Measurements from ENCODE around the gene KCNIP2. TPM values are rescaled to one million over a fixed set of nuclear protein-coding genes. Genes with fewer than 3 reads are reported as not detected.

Gene KCNIP2
- total RNA-seq, 4 donors from 2014 or later: 1.1 to 5.2 (median 2.2) TPM

- no peaks in the 10 kb centered on the region for H3K9me3 ChIP-seq
- intact Hi-C loops (cut with DNase I; ENCODE audit: low total_unique reads): no loop called here
- H3K27me3 ChIP-seq: peaks cover 13% of the 10 kb centered on the region
- peaks cover 0 to 29% (median 14%) of the 10 kb centered on the region in 4 donors for H3K36me3 ChIP-seq
- in situ Hi-C loops (cut with MboI; ENCODE audit: low pct_ligation_motif_present in 1 of 4, low pct_unique_long_range_greater_than_20kb in 1 of 4, low sequenced_read_pairs in 3 of 4): loop anchor here in 3 of 4 donors (10.0 kb wide), 1 partner anchor 178 kb away; no protein-coding TSS in a partner anchor
- WGBS, 2 donors (ENCODE audit: low coverage in 1 of 2): 0 to 1% methylated on average over 2 to 56 of the region's 57 CpGs
- peak within 1 kb of the TSS; percentile 47 to 69 (median 52) for H3K27ac ChIP-seq
- TF ChIP-seq EP300 (IDR thresholded peaks at IDR 0.05; ENCODE audit: low read depth): no peak
- peak in 2 of 3 donors; percentile 8 to 11 for TF ChIP-seq POLR2AphosphoS5 (IDR thresholded peaks at IDR 0.05)
- no peak for TF ChIP-seq CTCF (IDR thresholded peaks at IDR 0.05)
- TF ChIP-seq POLR2A (IDR thresholded peaks at IDR 0.05): peak; percentile 18
- H3K4me1 ChIP-seq: peaks cover 25 to 55% (median 42%) of the 10 kb centered on the region in 4 donors
- peak; percentile 86 for DNase-seq
- peak within 1 kb of the TSS; percentile 43 to 66 (median 59) for H3K4me3 ChIP-seq
Measured at GRCh38 chr10:101782811-101783735, 60.5 kb downstream of the KCNIP2 start, which contains the start of gene NPM3. NPM3 (minus strand) TSS chr10:101783446; CDS start chr10:101783390, 56 bp downstream.

GRCh38 chr10:101781984-101782810 is 61.4 kb downstream of the KCNIP2 start:
- peak overlapping the region in 1 of 4 donors; percentile 69 for H3K27ac ChIP-seq
- H3K9me3 ChIP-seq: no peaks in the 10 kb centered on the region
- WGBS, 2 donors (ENCODE audit: low coverage in 1 of 2): 49% methylated on average over 17 of the region's 17 CpGs; no CpG with 5 or more reads in 1 of the 2 donors
- peaks cover 0 to 22% (median 9%) of the 10 kb centered on the region in 4 donors for H3K36me3 ChIP-seq
- no peak for TF ChIP-seq CTCF (IDR thresholded peaks at IDR 0.05)
- peaks cover 25 to 55% (median 42%) of the 10 kb centered on the region in 4 donors for H3K4me1 ChIP-seq
- H3K27me3 ChIP-seq: peaks cover 18% of the 10 kb centered on the region
- DNase-seq: no peak
- intact Hi-C loops (cut with DNase I; ENCODE audit: low total_unique reads): no loop called here
- in situ Hi-C loops (cut with MboI; ENCODE audit: low pct_ligation_motif_present in 1 of 4, low pct_unique_long_range_greater_than_20kb in 1 of 4, low sequenced_read_pairs in 3 of 4): loop anchor here in 3 of 4 donors (10.0 kb wide), 1 partner anchor 177 kb away; no protein-coding TSS in a partner anchor
- peak overlapping the region in 3 of 4 donors; percentile 43 to 60 (median 58) for H3K4me3 ChIP-seq

GRCh38 chr10:101781655-101781983 is 62.0 kb downstream of the KCNIP2 start:
- peaks cover 24% of the 10 kb centered on the region for H3K27me3 ChIP-seq
- peaks cover 0 to 17% (median 7%) of the 10 kb centered on the region in 4 donors for H3K36me3 ChIP-seq
- no peak for DNase-seq
- TF ChIP-seq CTCF (IDR thresholded peaks at IDR 0.05) (no peak), EP300 (IDR thresholded peaks at IDR 0.05; ENCODE audit: low read depth) (no peak), POLR2A (IDR thresholded peaks at IDR 0.05) (no peak), POLR2AphosphoS5 (IDR thresholded peaks at IDR 0.05) (no peak)
- H3K27ac ChIP-seq: no peak overlapping the region
- 87 to 100% methylated on average over 1 to 7 of the region's 7 CpGs for WGBS, 2 donors (ENCODE audit: low coverage in 1 of 2)
- peaks cover 25 to 55% (median 42%) of the 10 kb centered on the region in 4 donors for H3K4me1 ChIP-seq
- no peak overlapping the region for H3K4me3 ChIP-seq
- intact Hi-C loops (cut with DNase I; ENCODE audit: low total_unique reads): no loop called here
- in situ Hi-C loops (cut with MboI; ENCODE audit: low pct_ligation_motif_present in 1 of 4, low pct_unique_long_range_greater_than_20kb in 1 of 4, low sequenced_read_pairs in 3 of 4): loop anchor here in 3 of 4 donors (10.0 kb wide), 1 partner anchor 177 kb away; no protein-coding TSS in a partner anchor
- no peaks in the 10 kb centered on the region for H3K9me3 ChIP-seq
